ENCODE results near the gene LSM14B. TPM values are rescaled to one million over a fixed set of nuclear protein-coding genes. Genes with fewer than 3 reads are reported as not detected.

LSM14B gene
- total RNA-seq, 2 experiments from 2014 or later, result 34.5 to 35.7 TPM

- Mint-ChIP-seq H3K36me3 (ENCODE audit: low read depth) (peaks cover 22% of the 10 kb centered on the region), H3K4me3 (peak overlapping the region; percentile 98), H3K9me3 (no peaks in the 10 kb centered on the region), H3K27me3 (no peaks in the 10 kb centered on the region), H3K4me1 (ENCODE audit: low read depth) (peaks cover 49% of the 10 kb centered on the region), H3K27ac (peak overlapping the region; percentile 97)
- no peak for TF ChIP-seq CTCF (IDR thresholded peaks at IDR 0.05)
- Histone ChIP-seq H3K27me3 (ENCODE audit: control insufficient read depth in 1 of 2, insufficient read depth in 2 of 2, low read length in 2 of 2) (no peaks in the 10 kb centered on the region), H3K4me1 (ENCODE audit: insufficient read depth, low read length) (peaks cover 22% of the 10 kb centered on the region), H3K27ac (ENCODE audit: low read depth in 1 of 2, low read length in 2 of 2) (peak overlapping the region; percentile 69 to 83), H3K9me3 (ENCODE audit: control insufficient read depth in 1 of 2, insufficient read depth in 1 of 2, low read length in 2 of 2) (no peaks in the 10 kb centered on the region), H3K4me3 (ENCODE audit: low read length) (peak overlapping the region; percentile 78), H3K36me3 (ENCODE audit: insufficient read depth, low read length) (no peaks in the 10 kb centered on the region)
- ATAC-seq (ENCODE audit: poor library complexity), result no peak
- DNase-seq, result peak in 1 of 14 experiments; percentile 14
- POLR2A ChIA-PET, result interaction anchor here (1.3 to 2.4 kb wide), 3 partner anchors 42 to 118 kb away, joined by 5 to 8 read pairs (median 7); partner anchors contain the start of genes OSBPL2 and TAF4
- intact Hi-C loops (cut with DNase I, micrococcal nuclease), result loop anchor here (2.0 to 5.0 kb wide), 7 partner anchors 41 to 1034 kb away; partner anchors contain the start of genes ADRM1 (in 1 of the 2), OSBPL2 (in 1 of the 2), PSMA7 (in 1 of the 2) and SS18L1 (in 1 of the 2)
- CTCF ChIA-PET, result no interaction called here
Measured at GRCh38 chr20:62183426-62184142, 61.3 kb downstream of the LSM14B start.

Other genes with a start within 250 kb of the LSM14B start
- 10 to 100 TPM; 11.1 to 12.5 TPM for gene TAF4, start 56.6 kb upstream of the LSM14B start, total RNA-seq
- gene PSMA7, start 20.9 kb downstream of the LSM14B start, total RNA-seq, result 100 to 1,000 TPM; 150 to 158 TPM
- 10 to 100 TPM; 12.8 to 13.4 TPM for gene SS18L1, start 21.3 kb downstream of the LSM14B start, total RNA-seq
- gene MTG2, start 60.6 kb downstream of the LSM14B start, total RNA-seq, result 1 to 10 TPM; 9.5 to 9.9 TPM
- not detected for gene HRH3, start 97.8 kb downstream of the LSM14B start, total RNA-seq
- gene OSBPL2, start 116.0 kb downstream of the LSM14B start, total RNA-seq, result 10 to 100 TPM; 52.8 to 54.4 TPM
- gene ADRM1, start 180.5 kb downstream of the LSM14B start, total RNA-seq, result 10 to 100 TPM; 40.8 to 44.3 TPM
- gene LAMA5, start 244.8 kb downstream of the LSM14B start, total RNA-seq, result under 1 TPM; 0.16 to 0.78 TPM